ENCODE measurements around the gene NOX5.

DNA sequence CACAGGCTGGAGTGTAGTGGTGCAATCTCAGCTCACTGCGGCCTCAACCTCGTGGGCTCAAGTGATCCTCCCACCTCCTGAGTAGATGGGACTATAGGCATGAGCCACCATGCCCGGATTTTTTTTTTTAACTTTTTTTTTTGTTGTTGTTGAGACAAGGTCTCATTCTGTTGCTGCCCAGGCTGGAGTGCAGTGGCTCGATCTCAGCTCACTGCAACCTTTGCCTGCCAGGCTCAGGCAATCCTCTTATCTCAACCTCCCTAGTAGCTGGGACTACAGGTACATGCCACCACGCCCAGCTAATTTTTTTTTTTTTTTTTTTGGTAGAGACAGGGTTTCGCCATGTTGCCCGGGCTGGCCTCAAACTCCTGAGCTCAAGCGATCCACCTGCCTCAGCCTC is 64.1 kb downstream of the NOX5 start:
- TF ChIP-seq, protein P1, sequence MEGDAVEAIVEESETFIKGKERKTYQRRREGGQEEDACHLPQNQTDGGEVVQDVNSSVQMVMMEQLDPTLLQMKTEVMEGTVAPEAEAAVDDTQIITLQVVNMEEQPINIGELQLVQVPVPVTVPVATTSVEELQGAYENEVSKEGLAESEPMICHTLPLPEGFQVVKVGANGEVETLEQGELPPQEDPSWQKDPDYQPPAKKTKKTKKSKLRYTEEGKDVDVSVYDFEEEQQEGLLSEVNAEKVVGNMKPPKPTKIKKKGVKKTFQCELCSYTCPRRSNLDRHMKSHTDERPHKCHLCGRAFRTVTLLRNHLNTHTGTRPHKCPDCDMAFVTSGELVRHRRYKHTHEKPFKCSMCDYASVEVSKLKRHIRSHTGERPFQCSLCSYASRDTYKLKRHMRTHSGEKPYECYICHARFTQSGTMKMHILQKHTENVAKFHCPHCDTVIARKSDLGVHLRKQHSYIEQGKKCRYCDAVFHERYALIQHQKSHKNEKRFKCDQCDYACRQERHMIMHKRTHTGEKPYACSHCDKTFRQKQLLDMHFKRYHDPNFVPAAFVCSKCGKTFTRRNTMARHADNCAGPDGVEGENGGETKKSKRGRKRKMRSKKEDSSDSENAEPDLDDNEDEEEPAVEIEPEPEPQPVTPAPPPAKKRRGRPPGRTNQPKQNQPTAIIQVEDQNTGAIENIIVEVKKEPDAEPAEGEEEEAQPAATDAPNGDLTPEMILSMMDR (IDR thresholded peaks at IDR 0.05) = no peak
- no peak for TF ChIP-seq POLR2A (IDR thresholded peaks at IDR 0.05)
